CD14-positive monocyte (primary cell): ENCODE data around the gene TEFM. TPM values are rescaled to one million over a fixed set of nuclear protein-coding genes. Genes with fewer than 3 reads are reported as not detected.
"Not testable (repeated sequence)": the region's sequence is repeated elsewhere in the genome, so short reads cannot be mapped to it uniquely, and the experiment has no call there.

Experiments used
- DNase-seq, 3 donors: peaks; one replicate each; pipeline ENCODE4 v3.0.0-alpha.2; 2011 to 2022
- H2AFZ ChIP-seq: 2 replicates; pipeline ENCODE4 v1.6.0; 2012; ENCODE audit warnings: mild to moderate bottlenecking, low read depth, low read length, inconsistent platforms; ENCODE audit not compliant: insufficient read depth, poor library complexity, severe bottlenecking
- H3K27ac ChIP-seq, 2 donors: 1 replicate in 1 of 2; 2 replicates in 1 of 2; pipeline ENCODE4 v1.5.1; 2012 to 2013; ENCODE audit warnings: low read length in 2 of 2, control low read depth in 1 of 2, inconsistent platforms in 1 of 2, low read depth in 1 of 2, mild to moderate bottlenecking in 1 of 2
- H3K27me3 ChIP-seq, 2 donors: one replicate each; pipeline versions ENCODE4 v1.6.0 to v1.6.1; 2011 to 2013; ENCODE audit warnings: low read length in 2 of 2; ENCODE audit not compliant: control insufficient read depth in 2 of 2, insufficient read depth in 2 of 2
- H3K36me3 ChIP-seq, 2 donors: replicated peaks in 1 of 2; 1 replicate in 1 of 2; 2 replicates in 1 of 2; pipeline versions ENCODE4 v1.5.1 to v1.6.1; 2012 to 2013; ENCODE audit warnings: low read length in 2 of 2, control low read depth in 1 of 2, inconsistent platforms in 1 of 2, mild to moderate bottlenecking in 1 of 2; ENCODE audit not compliant: insufficient read depth in 2 of 2, control insufficient read depth in 1 of 2
- H3K4me1 ChIP-seq, 2 donors: 1 replicate in 1 of 2; 2 replicates in 1 of 2; pipeline versions ENCODE4 v1.5.1 to v1.6.1; 2012 to 2013; ENCODE audit warnings: low read length in 2 of 2, control low read depth in 1 of 2, inconsistent platforms in 1 of 2, mild to moderate bottlenecking in 1 of 2, moderate library complexity in 1 of 2; ENCODE audit not compliant: insufficient read depth in 2 of 2, control insufficient read depth in 1 of 2
- H3K4me2 ChIP-seq: replicated peaks from 2 replicates; pipeline ENCODE3; 2012; ENCODE audit warnings: low read length, moderate library complexity, mild to moderate bottlenecking; ENCODE audit not compliant: poor library complexity, severe bottlenecking; ENCODE audit errors: extremely low read depth
- H3K4me3 ChIP-seq, 3 experiments: fragments of 200-600 bp in 1 of 3; sonication (generic) in 1 of 3; replicated peaks in 1 of 3; 1 replicate in 2 of 3; 2 replicates in 1 of 3; pipeline ENCODE4 v1.5.1; 2011 to 2013; ENCODE audit warnings: low read length in 3 of 3, mild to moderate bottlenecking in 3 of 3, control low read depth in 2 of 3, low read depth in 2 of 3, inconsistent platforms in 1 of 3, moderate library complexity in 1 of 3
- H3K79me2 ChIP-seq: 2 replicates; pipeline ENCODE4 v1.6.0; 2012; ENCODE audit warnings: mild to moderate bottlenecking, control low read depth, inconsistent platforms, low read length, moderate library complexity; ENCODE audit not compliant: insufficient read depth
- H3K9ac ChIP-seq: 2 replicates; pipeline ENCODE4 v1.6.0; 2017; ENCODE audit warnings: low read length, mild to moderate bottlenecking; ENCODE audit not compliant: insufficient read depth, poor library complexity, severe bottlenecking
- H3K9me3 ChIP-seq, 2 donors: replicated peaks in 1 of 2; 1 replicate in 1 of 2; 2 replicates in 1 of 2; pipeline versions ENCODE4 v1.5.1 to v1.6.1; 2012 to 2013; ENCODE audit warnings: low read length in 2 of 2, control low read depth in 1 of 2; ENCODE audit not compliant: control insufficient read depth in 1 of 2, insufficient read depth in 1 of 2
- H4K20me1 ChIP-seq: 2 replicates; pipeline ENCODE4 v1.6.0; 2012; ENCODE audit warnings: mild to moderate bottlenecking, low read length, control low read depth, moderate library complexity; ENCODE audit not compliant: insufficient read depth
- H3K27ac Mint-ChIP-seq, 7 donors: one replicate each; pipeline ENCODE4 v1.8.0; 2020; ENCODE audit warnings: mild to moderate bottlenecking in 7 of 7, mixed read lengths in 7 of 7, moderate library complexity in 6 of 7, inconsistent platforms in 2 of 7
- H3K27me3 Mint-ChIP-seq, 3 donors: one replicate each; pipeline ENCODE4 v1.8.0; 2021 to 2022; ENCODE audit warnings: low read depth in 3 of 3, mild to moderate bottlenecking in 3 of 3, mixed read lengths in 3 of 3, moderate library complexity in 3 of 3, inconsistent platforms in 1 of 3
- H3K36me3 Mint-ChIP-seq, 2 donors: one replicate each; pipeline ENCODE4 v1.8.0; 2020; ENCODE audit warnings: mixed read lengths in 2 of 2, inconsistent platforms in 1 of 2, mild to moderate bottlenecking in 1 of 2
- H3K4me1 Mint-ChIP-seq: one replicate; pipeline ENCODE4 v1.8.0; 2020; ENCODE audit warnings: mild to moderate bottlenecking, mixed read lengths
- H3K4me3 Mint-ChIP-seq, 2 donors: one replicate each; pipeline ENCODE4 v1.8.0; 2020; ENCODE audit warnings: mild to moderate bottlenecking in 2 of 2, mixed read lengths in 2 of 2, moderate library complexity in 1 of 2
- H3K9me3 Mint-ChIP-seq, 7 donors: one replicate each; pipeline ENCODE4 v1.8.0; 2020 to 2022; ENCODE audit warnings: mixed read lengths in 7 of 7, mild to moderate bottlenecking in 6 of 7, moderate library complexity in 6 of 7, inconsistent platforms in 2 of 7
- WGBS: methylation state at CpG from one replicate; pipeline ENCODE4 v1.1.5; 2013; ENCODE audit warnings: missing lambda C conversion rate; ENCODE audit not compliant: insufficient coverage; 5-methylcytosine and 5-hydroxymethylcytosine counted together
- intact Hi-C, 2 donors: fragments of 100-400 bp; cut with micrococcal nuclease; formaldehyde crosslinking; loops; one replicate each; pipeline versions ENCODE4 v1.15.0 to v1.15.1; 2023
- polyA plus RNA-seq, 3 donors: library from polyadenylated mRNA; depleted of rRNA in 1 of 3; unstranded in 2 of 3; stranded (reverse) in 1 of 3; fragments of 300-500 nt in 2 of 3; fragments of >200 nt in 1 of 3; fragmentation: Illumina TruSeq in 2 of 3; gene quantifications; 1 replicate in 2 of 3; 2 replicates in 1 of 3; pipeline ENCODE4 v1.2.3, GENCODE V29; 2012 to 2021
- TF ChIP-seq, protein P1 (sequence below): fragments of 200-600 bp; IDR thresholded peaks from one replicate; pipeline ENCODE4 v1.8.0; 2022; ENCODE audit warnings: antibody characterized with exemption, mild to moderate bottlenecking

TEFM gene
- polyA plus RNA-seq, 3 donors, result 6.5 to 14.6 (median 10.0) TPM

DNA sequence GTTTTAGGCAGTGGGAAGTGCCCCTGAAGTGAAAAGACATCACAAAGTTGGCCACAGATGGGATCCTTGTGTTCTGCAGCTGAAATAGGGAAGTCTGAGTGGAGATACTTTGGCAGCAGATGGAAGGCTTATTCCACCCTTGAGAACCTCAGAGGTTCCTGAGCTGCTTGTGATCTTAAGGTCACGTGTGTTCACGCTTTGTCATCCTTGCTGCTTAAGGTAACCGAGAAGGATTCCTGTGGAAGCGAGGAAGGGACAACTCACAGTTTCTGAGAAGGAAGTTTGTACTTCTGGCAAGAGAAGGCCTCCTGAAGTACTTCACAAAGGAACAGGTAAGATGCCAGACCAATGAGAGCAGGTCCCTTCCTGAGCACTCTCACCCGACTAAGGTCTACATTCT, 27.9 kb upstream of the TEFM start:
- Mint-ChIP-seq H3K27ac (peak overlapping the region in 3 of 7 donors; percentile 3 to 65 (median 48)), H3K9me3 (no peaks in the 10 kb centered on the region), H3K4me1 (peaks cover 26% of the 10 kb centered on the region), H3K4me3 (no peak overlapping the region), H3K27me3 (peaks cover 0 to 1% (median 1%) of the 10 kb centered on the region in 3 donors), H3K36me3 (peaks cover 81 to 91% of the 10 kb centered on the region in 2 donors)
- TF ChIP-seq, protein P1, sequence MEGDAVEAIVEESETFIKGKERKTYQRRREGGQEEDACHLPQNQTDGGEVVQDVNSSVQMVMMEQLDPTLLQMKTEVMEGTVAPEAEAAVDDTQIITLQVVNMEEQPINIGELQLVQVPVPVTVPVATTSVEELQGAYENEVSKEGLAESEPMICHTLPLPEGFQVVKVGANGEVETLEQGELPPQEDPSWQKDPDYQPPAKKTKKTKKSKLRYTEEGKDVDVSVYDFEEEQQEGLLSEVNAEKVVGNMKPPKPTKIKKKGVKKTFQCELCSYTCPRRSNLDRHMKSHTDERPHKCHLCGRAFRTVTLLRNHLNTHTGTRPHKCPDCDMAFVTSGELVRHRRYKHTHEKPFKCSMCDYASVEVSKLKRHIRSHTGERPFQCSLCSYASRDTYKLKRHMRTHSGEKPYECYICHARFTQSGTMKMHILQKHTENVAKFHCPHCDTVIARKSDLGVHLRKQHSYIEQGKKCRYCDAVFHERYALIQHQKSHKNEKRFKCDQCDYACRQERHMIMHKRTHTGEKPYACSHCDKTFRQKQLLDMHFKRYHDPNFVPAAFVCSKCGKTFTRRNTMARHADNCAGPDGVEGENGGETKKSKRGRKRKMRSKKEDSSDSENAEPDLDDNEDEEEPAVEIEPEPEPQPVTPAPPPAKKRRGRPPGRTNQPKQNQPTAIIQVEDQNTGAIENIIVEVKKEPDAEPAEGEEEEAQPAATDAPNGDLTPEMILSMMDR, result no peak
- H3K27me3 ChIP-seq, result no peaks in the 10 kb centered on the region
- H3K4me3 ChIP-seq, result no peak overlapping the region
- peak in 1 of 3 donors; percentile 11 for DNase-seq
- peaks cover 69 to 98% of the 10 kb centered on the region in 2 donors for H3K36me3 ChIP-seq
- H3K79me2 ChIP-seq, result no peaks in the 10 kb centered on the region
- no peak overlapping the region for H2AFZ ChIP-seq
- no peak overlapping the region for H3K4me2 ChIP-seq
- H3K4me1 ChIP-seq, result peaks cover 20 to 23% of the 10 kb centered on the region in 2 donors
- intact Hi-C loops, result no loop called here
- H3K27ac ChIP-seq, result peak overlapping the region in 1 of 2 donors; percentile 45
- peaks cover 5% of the 10 kb centered on the region for H4K20me1 ChIP-seq
- no peak overlapping the region for H3K9ac ChIP-seq
- no peaks in the 10 kb centered on the region for H3K9me3 ChIP-seq
- whole genome bisulfite sequencing, result 30% methylated on average over 5 of the region's 5 CpGs

DNA sequence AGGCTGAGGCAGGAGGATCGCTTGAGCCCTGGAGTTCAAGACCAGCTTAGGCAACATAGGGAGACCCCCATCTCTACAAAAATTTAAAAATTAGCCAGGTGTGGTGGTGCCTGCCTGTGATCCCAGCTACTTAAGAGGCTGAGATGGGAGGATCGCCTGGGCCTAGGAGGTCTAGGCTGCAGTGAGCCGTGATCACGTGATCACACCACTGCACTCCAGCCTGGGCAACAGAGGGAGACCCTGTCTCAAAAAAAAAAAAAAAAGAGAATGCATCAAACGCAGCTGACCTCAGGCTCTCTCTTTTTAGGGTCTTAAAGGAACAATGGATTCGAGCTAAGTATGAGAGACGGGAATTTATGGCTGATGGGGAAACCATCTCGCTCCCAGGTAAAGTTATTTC, 25.5 kb upstream of the TEFM start:
- H3K27me3 ChIP-seq, H3K4me1 Mint-ChIP-seq, H3K79me2 ChIP-seq, H3K9me3 ChIP-seq, H3K27ac ChIP-seq, H3K9ac ChIP-seq, H3K9me3 Mint-ChIP-seq, DNase-seq, H3K4me1 ChIP-seq, H2AFZ ChIP-seq, H3K4me3 ChIP-seq, H3K27me3 Mint-ChIP-seq, intact Hi-C loops, H3K4me3 Mint-ChIP-seq, H3K4me2 ChIP-seq, H3K27ac Mint-ChIP-seq: not testable (repeated sequence)
- Histone ChIP-seq H3K36me3 (peaks cover 76 to 95% of the 10 kb centered on the region in 2 donors), H4K20me1 (peaks cover 16% of the 10 kb centered on the region)
- H3K36me3 Mint-ChIP-seq, result peaks cover 83 to 96% of the 10 kb centered on the region in 2 donors
- WGBS, result 98% methylated on average over 7 of the region's 8 CpGs
